Measurements from ENCODE around the gene NOL7.

Gene NOL7

DNA sequence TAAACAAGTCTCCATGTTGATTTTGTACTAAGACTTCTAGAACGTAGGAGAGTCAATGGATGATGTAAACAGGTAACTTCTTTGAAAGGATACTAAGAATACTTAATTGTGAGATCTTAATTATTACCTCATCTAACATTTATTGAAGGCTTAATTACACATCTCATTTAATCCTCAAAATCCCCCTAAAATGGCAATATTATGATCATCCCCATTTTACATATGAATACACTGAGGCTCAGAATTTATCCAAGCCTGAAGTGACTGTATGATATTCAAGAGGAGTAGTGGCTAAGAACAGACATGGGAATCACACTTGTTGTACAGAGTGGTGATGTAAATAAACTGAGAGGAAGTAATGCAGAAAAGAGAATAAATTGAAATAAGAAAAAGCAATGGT is 22.9 kb downstream of the NOL7 start:
- ATAC-seq: no peak
- TF ChIP-seq, protein P1, sequence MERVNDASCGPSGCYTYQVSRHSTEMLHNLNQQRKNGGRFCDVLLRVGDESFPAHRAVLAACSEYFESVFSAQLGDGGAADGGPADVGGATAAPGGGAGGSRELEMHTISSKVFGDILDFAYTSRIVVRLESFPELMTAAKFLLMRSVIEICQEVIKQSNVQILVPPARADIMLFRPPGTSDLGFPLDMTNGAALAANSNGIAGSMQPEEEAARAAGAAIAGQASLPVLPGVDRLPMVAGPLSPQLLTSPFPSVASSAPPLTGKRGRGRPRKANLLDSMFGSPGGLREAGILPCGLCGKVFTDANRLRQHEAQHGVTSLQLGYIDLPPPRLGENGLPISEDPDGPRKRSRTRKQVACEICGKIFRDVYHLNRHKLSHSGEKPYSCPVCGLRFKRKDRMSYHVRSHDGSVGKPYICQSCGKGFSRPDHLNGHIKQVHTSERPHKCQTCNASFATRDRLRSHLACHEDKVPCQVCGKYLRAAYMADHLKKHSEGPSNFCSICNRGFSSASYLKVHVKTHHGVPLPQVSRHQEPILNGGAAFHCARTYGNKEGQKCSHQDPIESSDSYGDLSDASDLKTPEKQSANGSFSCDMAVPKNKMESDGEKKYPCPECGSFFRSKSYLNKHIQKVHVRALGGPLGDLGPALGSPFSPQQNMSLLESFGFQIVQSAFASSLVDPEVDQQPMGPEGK (CRISPR knock-in tag; IDR thresholded peaks at IDR 0.05; ENCODE audit: borderline replicate concordance): no peak
- TF ChIP-seq ESRRG (CRISPR knock-in tag; IDR thresholded peaks at IDR 0.05) (no peak), ZNF8 (CRISPR knock-in tag; IDR thresholded peaks at IDR 0.05) (no peak), TOX (CRISPR knock-in tag; IDR thresholded peaks at IDR 0.05; ENCODE audit: borderline replicate concordance) (no peak), OSR1 (CRISPR knock-in tag; IDR thresholded peaks at IDR 0.05) (no peak), ZNF70 (CRISPR knock-in tag; IDR thresholded peaks at IDR 0.05) (no peak), ZFP30 (CRISPR knock-in tag; IDR thresholded peaks at IDR 0.05) (no peak), BACH2 (CRISPR knock-in tag; IDR thresholded peaks at IDR 0.05; ENCODE audit: borderline replicate concordance) (no peak), ZNF565 (CRISPR knock-in tag; conservative IDR thresholded peaks at IDR 0.05; ENCODE audit: low read depth) (no peak), SNAI2 (CRISPR knock-in tag; IDR thresholded peaks at IDR 0.05) (no peak), ARNTL (CRISPR knock-in tag; IDR thresholded peaks at IDR 0.05; ENCODE audit: borderline replicate concordance, low read depth) (no peak), CSDC2 (CRISPR knock-in tag; IDR thresholded peaks at IDR 0.05) (no peak), TCF4 (CRISPR knock-in tag; IDR thresholded peaks at IDR 0.05; ENCODE audit: borderline replicate concordance) (no peak), RARB (CRISPR knock-in tag; IDR thresholded peaks at IDR 0.05) (no peak), ZFP3 (CRISPR knock-in tag; IDR thresholded peaks at IDR 0.05) (no peak), GLIS3 (CRISPR knock-in tag; IDR thresholded peaks at IDR 0.05) (no peak), ZC3H10 (CRISPR knock-in tag; IDR thresholded peaks at IDR 0.05) (no peak)
- TF ChIP-seq, protein P2, sequence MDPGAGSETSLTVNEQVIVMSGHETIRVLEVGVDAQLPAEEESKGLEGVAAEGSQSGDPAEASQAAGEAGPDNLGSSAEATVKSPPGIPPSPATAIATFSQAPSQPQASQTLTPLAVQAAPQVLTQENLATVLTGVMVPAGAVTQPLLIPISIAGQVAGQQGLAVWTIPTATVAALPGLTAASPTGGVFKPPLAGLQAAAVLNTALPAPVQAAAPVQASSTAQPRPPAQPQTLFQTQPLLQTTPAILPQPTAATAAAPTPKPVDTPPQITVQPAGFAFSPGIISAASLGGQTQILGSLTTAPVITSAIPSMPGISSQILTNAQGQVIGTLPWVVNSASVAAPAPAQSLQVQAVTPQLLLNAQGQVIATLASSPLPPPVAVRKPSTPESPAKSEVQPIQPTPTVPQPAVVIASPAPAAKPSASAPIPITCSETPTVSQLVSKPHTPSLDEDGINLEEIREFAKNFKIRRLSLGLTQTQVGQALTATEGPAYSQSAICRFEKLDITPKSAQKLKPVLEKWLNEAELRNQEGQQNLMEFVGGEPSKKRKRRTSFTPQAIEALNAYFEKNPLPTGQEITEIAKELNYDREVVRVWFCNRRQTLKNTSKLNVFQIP (CRISPR knock-in tag; IDR thresholded peaks at IDR 0.05; ENCODE audit: borderline replicate concordance, low read depth): no peak
- TF ChIP-seq, protein P3, sequence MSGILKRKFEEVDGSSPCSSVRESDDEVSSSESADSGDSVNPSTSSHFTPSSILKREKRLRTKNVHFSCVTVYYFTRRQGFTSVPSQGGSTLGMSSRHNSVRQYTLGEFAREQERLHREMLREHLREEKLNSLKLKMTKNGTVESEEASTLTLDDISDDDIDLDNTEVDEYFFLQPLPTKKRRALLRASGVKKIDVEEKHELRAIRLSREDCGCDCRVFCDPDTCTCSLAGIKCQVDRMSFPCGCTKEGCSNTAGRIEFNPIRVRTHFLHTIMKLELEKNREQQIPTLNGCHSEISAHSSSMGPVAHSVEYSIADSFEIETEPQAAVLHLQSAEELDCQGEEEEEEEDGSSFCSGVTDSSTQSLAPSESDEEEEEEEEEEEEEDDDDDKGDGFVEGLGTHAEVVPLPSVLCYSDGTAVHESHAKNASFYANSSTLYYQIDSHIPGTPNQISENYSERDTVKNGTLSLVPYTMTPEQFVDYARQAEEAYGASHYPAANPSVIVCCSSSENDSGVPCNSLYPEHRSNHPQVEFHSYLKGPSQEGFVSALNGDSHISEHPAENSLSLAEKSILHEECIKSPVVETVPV (CRISPR knock-in tag; IDR thresholded peaks at IDR 0.05): no peak
- TF ChIP-seq, protein P4, sequence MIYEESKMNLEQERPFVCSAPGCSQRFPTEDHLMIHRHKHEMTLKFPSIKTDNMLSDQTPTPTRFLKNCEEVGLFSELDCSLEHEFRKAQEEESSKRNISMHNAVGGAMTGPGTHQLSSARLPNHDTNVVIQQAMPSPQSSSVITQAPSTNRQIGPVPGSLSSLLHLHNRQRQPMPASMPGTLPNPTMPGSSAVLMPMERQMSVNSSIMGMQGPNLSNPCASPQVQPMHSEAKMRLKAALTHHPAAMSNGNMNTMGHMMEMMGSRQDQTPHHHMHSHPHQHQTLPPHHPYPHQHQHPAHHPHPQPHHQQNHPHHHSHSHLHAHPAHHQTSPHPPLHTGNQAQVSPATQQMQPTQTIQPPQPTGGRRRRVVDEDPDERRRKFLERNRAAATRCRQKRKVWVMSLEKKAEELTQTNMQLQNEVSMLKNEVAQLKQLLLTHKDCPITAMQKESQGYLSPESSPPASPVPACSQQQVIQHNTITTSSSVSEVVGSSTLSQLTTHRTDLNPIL (CRISPR knock-in tag; IDR thresholded peaks at IDR 0.05; ENCODE audit: low read depth): no peak

DNA sequence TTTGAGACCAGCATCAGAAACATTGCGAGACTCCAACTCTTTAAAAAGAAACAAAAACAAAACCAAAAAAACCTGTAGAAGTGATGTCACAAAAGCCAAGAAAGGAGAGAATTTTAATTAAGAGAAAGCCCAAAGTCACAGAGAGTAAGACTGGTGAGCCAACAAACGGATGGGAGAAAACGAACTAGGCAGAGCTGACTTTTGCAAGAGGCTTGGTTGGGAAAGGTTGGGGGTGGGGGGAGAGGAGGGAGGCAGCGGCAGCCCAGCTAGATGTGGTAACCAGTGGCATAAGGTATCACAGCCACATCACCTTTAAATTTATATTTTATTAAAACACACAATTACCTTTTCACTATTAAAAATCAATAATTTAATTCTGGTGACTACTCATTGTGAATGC is 23.5 kb downstream of the NOL7 start:
- TF ChIP-seq CSDC2 (CRISPR knock-in tag; IDR thresholded peaks at IDR 0.05): no peak
- no peak for TF ChIP-seq PPARA (CRISPR knock-in tag; IDR thresholded peaks at IDR 0.05; ENCODE audit: borderline replicate concordance)
- TF ChIP-seq OSR1 (CRISPR knock-in tag; IDR thresholded peaks at IDR 0.05): no peak
- no peak for TF ChIP-seq ZNF70 (CRISPR knock-in tag; IDR thresholded peaks at IDR 0.05)
- TF ChIP-seq, protein P4 (CRISPR knock-in tag; IDR thresholded peaks at IDR 0.05; ENCODE audit: low read depth): no peak
- TF ChIP-seq ARNTL (CRISPR knock-in tag; IDR thresholded peaks at IDR 0.05; ENCODE audit: borderline replicate concordance, low read depth): no peak
- no peak for ATAC-seq

DNA sequence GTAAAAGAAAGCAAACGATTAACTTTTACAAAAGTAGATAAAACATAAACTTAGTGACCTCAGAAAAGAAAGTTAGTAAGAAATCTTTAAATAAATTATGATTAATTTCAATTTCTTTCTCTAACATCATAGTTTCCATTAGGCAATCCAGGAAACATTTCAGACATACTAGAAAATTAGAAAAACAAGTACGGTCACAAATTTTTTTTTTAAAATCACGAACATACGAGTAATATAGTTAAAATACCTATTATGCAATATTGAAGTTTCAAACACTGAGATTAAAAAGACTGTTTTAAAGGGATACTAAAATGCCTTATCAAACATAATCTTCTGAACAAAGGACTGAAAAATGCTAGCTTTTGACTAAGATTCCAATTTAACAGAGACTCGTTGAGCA is 26.2 kb downstream of the NOL7 start:
- ATAC-seq: no peak
- TF ChIP-seq, protein P3 (CRISPR knock-in tag; IDR thresholded peaks at IDR 0.05): no peak
- TF ChIP-seq ZNF70 (CRISPR knock-in tag; IDR thresholded peaks at IDR 0.05) (no peak), GLIS3 (CRISPR knock-in tag; IDR thresholded peaks at IDR 0.05) (no peak), CSDC2 (CRISPR knock-in tag; IDR thresholded peaks at IDR 0.05) (no peak), RARB (CRISPR knock-in tag; IDR thresholded peaks at IDR 0.05) (no peak), TOX (CRISPR knock-in tag; IDR thresholded peaks at IDR 0.05; ENCODE audit: borderline replicate concordance) (no peak), BACH2 (CRISPR knock-in tag; IDR thresholded peaks at IDR 0.05; ENCODE audit: borderline replicate concordance) (no peak), ZFP3 (CRISPR knock-in tag; IDR thresholded peaks at IDR 0.05) (no peak), PPARA (CRISPR knock-in tag; IDR thresholded peaks at IDR 0.05; ENCODE audit: borderline replicate concordance) (no peak), OSR1 (CRISPR knock-in tag; IDR thresholded peaks at IDR 0.05) (no peak), ZNF8 (CRISPR knock-in tag; IDR thresholded peaks at IDR 0.05) (no peak)

Data from SK-N-SH treated with all-trans-retinoic acid at 6 μM for 48 hours (cell line).